Testis (tissue), 3 donors: ENCODE results near the gene ARPC1A. TPM values are rescaled to one million over a fixed set of nuclear protein-coding genes. Genes with fewer than 3 reads are reported as not detected.

Source experiments
- DNase-seq: peaks from one replicate; pipeline ENCODE4 v3.0.0-alpha.2; 2019
- H3K27ac ChIP-seq, 2 donors: fragments of 200-600 bp; sonication (generic); one replicate each; pipeline ENCODE4 v1.5.1; 2019
- H3K27me3 ChIP-seq: fragments of 200-600 bp; sonication (generic); one replicate; pipeline ENCODE4 v1.5.1; 2019
- H3K36me3 ChIP-seq: fragments of 200-600 bp; sonication (generic); one replicate; pipeline ENCODE4 v1.5.1; 2017; ENCODE audit warnings: low read depth; ENCODE audit errors: missing control alignments
- H3K4me1 ChIP-seq: fragments of 200-600 bp; sonication (generic); one replicate; pipeline ENCODE4 v1.5.1; 2019
- H3K4me3 ChIP-seq, 2 donors: fragments of 200-600 bp; sonication (generic); one replicate each; pipeline ENCODE4 v1.5.1; 2017 to 2019
- H3K9me3 ChIP-seq: fragments of 200-600 bp; sonication (generic); one replicate; pipeline ENCODE4 v1.5.1; 2017
- CTCF ChIP-seq, 3 experiments: fragments of 450-650 bp in 2 of 3; fragments of 200-600 bp in 1 of 3; sonication (generic) in 1 of 3; IDR thresholded peaks; one replicate each; pipeline ENCODE4 v1.5.1; 2016 to 2019; ENCODE audit warnings: antibody characterized with exemption in 3 of 3, mild to moderate bottlenecking in 2 of 3, moderate library complexity in 1 of 3
- POLR2A ChIP-seq: fragments of 450-650 bp; IDR thresholded peaks from one replicate; pipeline ENCODE4 v1.6.1; 2017; ENCODE audit warnings: antibody characterized with exemption, mild to moderate bottlenecking, moderate library complexity
- WGBS, 2 donors: methylation state at CpG; one replicate each; pipeline ENCODE4 v1.1.5; 2018; 5-methylcytosine and 5-hydroxymethylcytosine counted together
- intact Hi-C: fragments of 100-400 bp; cut with DNase I; formaldehyde crosslinking; loops from one replicate; pipeline ENCODE4 v1.15.1; 2023; ENCODE audit warnings: low total_unique reads
- polyA plus RNA-seq: library from polyadenylated mRNA; stranded (reverse); fragments of 350-450 nt; fragmentation: Illumina TruSeq; extraction: RNeasy Lipid Tissue Mini Kit (QIAGEN cat#74804); gene quantifications from one replicate; pipeline ENCODE4 v1.2.3, GENCODE V29; 2014; ENCODE audit warnings: low read depth, low replicate concordance; ENCODE audit not compliant: insufficient read depth
- total RNA-seq, 2 donors: library from RNA; depleted of rRNA; stranded (reverse); fragments of >200 nt; gene quantifications; one replicate each; pipeline ENCODE4 v1.2.3, GENCODE V29; 2016

ARPC1A gene
- total and polyA plus RNA-seq, 3 donors from 2014 or later: 91.8 to 120 (median 117) TPM

GRCh38 chr7:99396418-99397296 is 71.0 kb downstream of the ARPC1A start:
- H3K27me3 ChIP-seq: no peaks in the 10 kb centered on the region
- peaks cover 4% of the 10 kb centered on the region for H3K4me1 ChIP-seq
- no peak overlapping the region for H3K27ac ChIP-seq
- TF ChIP-seq CTCF (IDR thresholded peaks at IDR 0.05): no peak
- TF ChIP-seq POLR2A: no peak
- H3K36me3 ChIP-seq: no peaks in the 10 kb centered on the region
- H3K9me3 ChIP-seq: no peaks in the 10 kb centered on the region
- 64 to 65% methylated on average over 11 to 21 of the region's 21 CpGs for WGBS, 2 donors
- no peak overlapping the region for H3K4me3 ChIP-seq
- intact Hi-C loops: no loop called here
- DNase-seq: no peak

- intact Hi-C loops: no loop called here
- Histone ChIP-seq H3K27ac (no peak overlapping the region), H3K36me3 (no peaks in the 10 kb centered on the region), H3K4me1 (peaks cover 4% of the 10 kb centered on the region), H3K27me3 (no peaks in the 10 kb centered on the region), H3K9me3 (no peaks in the 10 kb centered on the region), H3K4me3 (no peak overlapping the region)
- TF ChIP-seq POLR2A (no peak), CTCF (IDR thresholded peaks at IDR 0.05) (no peak)
- DNase-seq: no peak
- WGBS, 2 donors: 80 to 86% methylated on average over 12 to 18 of the region's 18 CpGs
Measured at GRCh38 chr7:99397297-99397983, 71.7 kb downstream of the ARPC1A start.

- Histone ChIP-seq H3K27ac (no peak overlapping the region), H3K4me1 (no peaks in the 10 kb centered on the region), H3K9me3 (no peaks in the 10 kb centered on the region), H3K27me3 (no peaks in the 10 kb centered on the region), H3K4me3 (no peak overlapping the region), H3K36me3 (no peaks in the 10 kb centered on the region)
- DNase-seq: no peak
- intact Hi-C loops: no loop called here
- TF ChIP-seq CTCF (IDR thresholded peaks at IDR 0.05): no peak
- no peak for TF ChIP-seq POLR2A
- WGBS, 2 donors: 46 to 73% methylated on average over 2 to 5 of the region's 5 CpGs
Measured at GRCh38 chr7:99398891-99399445, 73.3 kb downstream of the ARPC1A start.

GRCh38 chr7:99399597-99399996 is 73.9 kb downstream of the ARPC1A start:
- Histone ChIP-seq H3K9me3 (no peaks in the 10 kb centered on the region), H3K36me3 (no peaks in the 10 kb centered on the region), H3K4me1 (peaks cover 2% of the 10 kb centered on the region), H3K27ac (no peak overlapping the region), H3K4me3 (no peak overlapping the region), H3K27me3 (no peaks in the 10 kb centered on the region)
- 75 to 79% methylated on average over 6 of the region's 6 CpGs for WGBS, 2 donors
- intact Hi-C loops: no loop called here
- DNase-seq: no peak
- no peak for TF ChIP-seq CTCF (IDR thresholded peaks at IDR 0.05)
- no peak for TF ChIP-seq POLR2A
